Erythroblast (primary cell): Measurements from ENCODE around the gene RALGPS2.

Source experiments
- GATA1 ChIP-seq: IDR thresholded peaks from 2 replicates; pipeline ENCODE4 v1.6.1; 2011; ENCODE audit warnings: low read depth, mild to moderate bottlenecking, control low read depth, low read length, moderate library complexity
- POLR2A ChIP-seq: IDR thresholded peaks from 2 replicates; pipeline ENCODE4 v1.6.1; 2011; ENCODE audit warnings: mild to moderate bottlenecking, low read length

DNA sequence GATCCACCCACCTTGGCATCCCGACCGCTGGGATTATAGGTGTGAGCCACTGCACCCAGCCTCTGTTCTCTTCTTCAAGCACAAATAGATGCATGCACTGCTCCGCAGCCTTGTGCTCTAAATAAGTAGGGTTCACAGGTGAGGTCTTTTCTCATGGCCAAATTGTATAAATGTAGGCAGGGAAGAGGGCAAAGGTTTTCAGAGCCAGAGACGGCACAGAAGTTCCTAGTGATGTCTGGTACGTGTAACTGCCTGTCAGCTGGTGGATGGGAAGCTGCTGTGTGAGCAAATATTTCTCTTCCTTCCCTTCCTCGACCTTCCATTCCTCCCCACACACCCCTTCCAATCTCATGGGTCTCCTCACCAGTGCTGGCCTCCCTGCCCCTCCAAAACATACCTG, 229.9 kb downstream of the RALGPS2 start:
- TF ChIP-seq POLR2A (no peak), GATA1 (no peak)
